HG03439 (cell line): ENCODE measurements around the gene DXO.
"Not testable (repeated sequence)": the region's sequence is repeated elsewhere in the genome, so short reads cannot be mapped to it uniquely, and the experiment has no call there.

Source experiments
- ATAC-seq: cut with Tn5 transposase; IDR thresholded peaks from one replicate; pipeline ENCODE4 v1.9.1; 2021; ENCODE audit warnings: mild to moderate bottlenecking, moderate library complexity; ENCODE audit not compliant: unreplicated experiment

The DXO gene

DNA sequence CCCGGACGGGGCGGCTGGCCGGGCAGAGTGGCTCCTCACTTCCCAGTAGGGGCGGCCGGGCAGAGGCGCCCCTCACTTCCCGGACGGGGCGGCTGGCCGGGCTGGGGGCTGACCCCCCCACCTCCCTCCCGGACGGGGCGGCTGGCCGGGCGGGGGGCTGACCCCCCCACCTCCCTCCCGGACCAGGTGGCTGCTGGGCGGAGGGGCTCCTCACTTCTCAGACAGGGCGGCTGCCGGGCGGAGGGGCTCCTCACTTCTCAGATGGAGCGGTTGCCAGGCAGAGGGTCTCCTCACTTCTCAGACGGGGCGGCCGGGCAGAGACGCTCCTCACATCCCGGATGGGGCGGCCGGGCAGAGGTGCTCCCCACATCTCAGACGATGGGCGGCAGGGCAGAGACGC is 39.8 kb downstream of the DXO start:
- ATAC-seq: not testable (repeated sequence)

- ATAC-seq: no peak
These were observed 41.0 kb downstream of the DXO start for GRCh38 chr6:31930962-31931361.

- ATAC-seq: no peak
These were observed 43.3 kb downstream of the DXO start for GRCh38 chr6:31928672-31928939.

GRCh38 chr6:31927863-31928671 is 43.9 kb downstream of the DXO start:
- no peak for ATAC-seq

- ATAC-seq: no peak
These were observed 44.6 kb downstream of the DXO start, which contains the start of gene C2 for GRCh38 chr6:31927242-31927862. C2 (plus strand) TSS chr6:31927717; CDS start chr6:31927753, 36 bp downstream.

- ATAC-seq: no peak
These were observed 49.0 kb downstream of the DXO start for GRCh38 chr6:31922942-31923341.

- ATAC-seq: no peak
These were observed 51.1 kb downstream of the DXO start for GRCh38 chr6:31920811-31921210.
